ENCODE measurements around the gene GTPBP4.

GRCh38 chr10:962342-962741 is 25.9 kb upstream of the GTPBP4 start:
- TF ChIP-seq CTCF (conservative IDR thresholded peaks at IDR 0.05; ENCODE audit: low read depth, low read length) = no peak
- TF ChIP-seq EZH2 (IDR thresholded peaks at IDR 0.05; ENCODE audit: borderline replicate concordance, low read depth, low read length, poor library complexity, severe bottlenecking) = no peak
